PC-9 (cell line): Measurements from ENCODE around the gene NPL. TPM values are rescaled to one million over a fixed set of nuclear protein-coding genes. Genes with fewer than 3 reads are reported as not detected.

Source experiments
- BruUV-seq: library from RNA; stranded (reverse); fragments of 400-500 nt; replicated peaks from 2 replicates; lab custom pipeline; 2021; lab: Mats Ljungman, UMichigan
- CTCF ChIA-PET: fragments of 300-600 bp; sonication (Branson Sonifier 250); formaldehyde crosslinking; loops from one replicate; lab custom pipeline; 2022; ENCODE audit warnings: antibody characterized with exemption; lab: Charles Lee
- POLR2A ChIA-PET: fragments of 300-600 bp; sonication (Branson Sonifier 250); formaldehyde crosslinking; loops from one replicate; lab custom pipeline; 2022; ENCODE audit warnings: antibody characterized with exemption; ENCODE audit not compliant: unreplicated experiment; lab: Charles Lee
- DNase-seq, 2 experiments: peaks; one replicate each; pipeline versions ENCODE4 v3.0.0 to v3.0.0-alpha.2; 2015 to 2022; ENCODE audit warnings: mixed read lengths in 1 of 2
- H2AFZ ChIP-seq: fragments of 200-600 bp; sonication (generic); 2 replicates; pipeline ENCODE4 v1.8.1; 2017; ENCODE audit warnings: antibody characterized with exemption
- H3F3A ChIP-seq: fragments of 200-600 bp; sonication (generic); 2 replicates; pipeline ENCODE4 v1.8.1; 2017; ENCODE audit warnings: antibody characterized with exemption, mild to moderate bottlenecking, low read depth; ENCODE audit not compliant: insufficient read depth
- H3K27ac ChIP-seq: fragments of 200-600 bp; sonication (generic); 2 replicates; pipeline ENCODE4 v1.6.1; 2016; ENCODE audit warnings: mixed run types
- H3K27me3 ChIP-seq: fragments of 200-600 bp; sonication (generic); 2 replicates; pipeline ENCODE4 v1.6.1; 2016; ENCODE audit warnings: low read depth, mixed run types; ENCODE audit not compliant: insufficient read depth
- H3K36me3 ChIP-seq: fragments of 200-600 bp; sonication (generic); 2 replicates; pipeline ENCODE4 v1.6.1; 2016; ENCODE audit warnings: low read depth, mixed run types
- H3K4me1 ChIP-seq: fragments of 200-600 bp; sonication (generic); replicated peaks from 2 replicates; pipeline ENCODE4 v1.6.1; 2016; ENCODE audit warnings: mixed run types; ENCODE audit not compliant: insufficient read depth
- H3K4me2 ChIP-seq: fragments of 200-600 bp; sonication (generic); 2 replicates; pipeline ENCODE4 v1.6.1; 2017; ENCODE audit warnings: mixed run types
- H3K4me3 ChIP-seq: fragments of 200-600 bp; sonication (generic); 2 replicates; pipeline ENCODE4 v1.6.1; 2016; ENCODE audit warnings: mixed run types
- H3K79me2 ChIP-seq: fragments of 200-600 bp; sonication (generic); 2 replicates; pipeline ENCODE4 v1.6.1; 2017; ENCODE audit warnings: low read depth, mixed run types
- H3K9me2 ChIP-seq: fragments of 200-600 bp; sonication (generic); 2 replicates; pipeline ENCODE4 v1.8.1; 2017; ENCODE audit warnings: mild to moderate bottlenecking; ENCODE audit not compliant: insufficient read depth
- H3K9me3 ChIP-seq: fragments of 200-600 bp; sonication (generic); 2 replicates; pipeline ENCODE4 v1.8.1; 2016; ENCODE audit warnings: low read depth; ENCODE audit not compliant: insufficient read depth
- H4K20me1 ChIP-seq: fragments of 200-600 bp; sonication (generic); 2 replicates; pipeline ENCODE4 v1.8.1; 2017; ENCODE audit not compliant: insufficient read depth
- CTCF ChIP-seq: fragments of 200-600 bp; sonication (generic); conservative IDR thresholded peaks from 2 replicates; pipeline ENCODE4 v1.6.1; 2017; ENCODE audit warnings: mixed run types, antibody characterized with exemption, mild to moderate bottlenecking, moderate library complexity
- EZH2 ChIP-seq: fragments of 200-600 bp; sonication (generic); IDR thresholded peaks from 2 replicates; pipeline ENCODE4 v1.8.0; 2017; ENCODE audit warnings: antibody characterized with exemption, low read depth
- intact Hi-C: fragments of 100-400 bp; cut with micrococcal nuclease; formaldehyde crosslinking; loops from one replicate; pipeline ENCODE4 v1.10.0; 2022; ENCODE audit not compliant: unreplicated experiment
- total RNA-seq: library from RNA; stranded (reverse); gene quantifications from 2 replicates; pipeline ENCODE4 v1.2.3, GENCODE V29; 2021

Gene NPL
- total RNA-seq, 1 experiment from 2014 or later = 2.3 TPM

GRCh38 chr1:182848736-182849135 lies 59.2 kb downstream of the NPL start:
- peaks cover 97% of the 10 kb centered on the region for H3K79me2 ChIP-seq
- H3K9me3 ChIP-seq = no peaks in the 10 kb centered on the region
- H4K20me1 ChIP-seq = peaks cover 99% of the 10 kb centered on the region
- no peak for DNase-seq
- no peak overlapping the region for H2AFZ ChIP-seq
- H3K9me2 ChIP-seq = no peaks in the 10 kb centered on the region
- peaks cover 64% of the 10 kb centered on the region for H3F3A ChIP-seq
- no peak overlapping the region for H3K4me3 ChIP-seq
- H3K4me1 ChIP-seq = no peaks in the 10 kb centered on the region
- ChIA-PET POLR2A (no interaction called here), CTCF (no interaction called here)
- BruUV-seq = TSS peak; percentile 1
- intact Hi-C loops = loop anchor here (5.0 kb wide), 1 partner anchor 34 kb away; no protein-coding TSS in a partner anchor
- peaks cover 78% of the 10 kb centered on the region for H3K36me3 ChIP-seq
- no peak for TF ChIP-seq EZH2
- TF ChIP-seq CTCF = no peak
- no peak overlapping the region for H3K4me2 ChIP-seq
- H3K27me3 ChIP-seq = no peaks in the 10 kb centered on the region
- no peak overlapping the region for H3K27ac ChIP-seq

DNA sequence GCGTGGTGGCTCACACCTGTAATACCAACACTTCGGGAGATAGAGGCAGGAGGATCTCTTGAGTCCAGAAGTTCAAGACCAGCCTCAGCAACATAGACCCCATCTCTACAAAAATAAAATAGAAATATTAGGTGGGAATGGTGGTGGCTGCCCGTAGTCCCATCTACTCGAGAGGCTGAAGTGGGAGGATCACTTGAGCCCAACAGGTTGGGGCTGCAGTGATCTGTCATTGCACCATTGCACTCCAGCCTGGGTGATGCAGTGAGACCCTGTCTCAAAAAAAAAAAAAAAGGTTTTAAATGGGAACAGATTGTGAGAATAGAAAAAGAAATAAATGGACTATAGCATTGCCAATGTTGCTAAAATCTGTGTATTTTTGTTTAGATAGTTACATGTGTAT lies 60.7 kb downstream of the NPL start:
- no peak overlapping the region for H3K27ac ChIP-seq
- no peak overlapping the region for H2AFZ ChIP-seq
- peaks cover 63% of the 10 kb centered on the region for H3F3A ChIP-seq
- peaks cover 99% of the 10 kb centered on the region for H4K20me1 ChIP-seq
- ChIA-PET CTCF (interaction anchor here (0.7 kb wide), 1 partner anchor 11 kb away, joined by 3 read pairs; no protein-coding TSS in a partner anchor), POLR2A (no interaction called here)
- H3K79me2 ChIP-seq = peaks cover 91% of the 10 kb centered on the region
- H3K4me1 ChIP-seq = no peaks in the 10 kb centered on the region
- no peak overlapping the region for H3K4me2 ChIP-seq
- no peaks in the 10 kb centered on the region for H3K9me2 ChIP-seq
- BruUV-seq = no TSS peak
- no peaks in the 10 kb centered on the region for H3K9me3 ChIP-seq
- TF ChIP-seq CTCF = no peak
- TF ChIP-seq EZH2 = no peak
- H3K36me3 ChIP-seq = peaks cover 76% of the 10 kb centered on the region
- no peak overlapping the region for H3K4me3 ChIP-seq
- DNase-seq = no peak
- H3K27me3 ChIP-seq = no peaks in the 10 kb centered on the region
- intact Hi-C loops = loop anchor here (10.0 kb wide), 1 partner anchor 774 kb away; no protein-coding TSS in a partner anchor

DNA sequence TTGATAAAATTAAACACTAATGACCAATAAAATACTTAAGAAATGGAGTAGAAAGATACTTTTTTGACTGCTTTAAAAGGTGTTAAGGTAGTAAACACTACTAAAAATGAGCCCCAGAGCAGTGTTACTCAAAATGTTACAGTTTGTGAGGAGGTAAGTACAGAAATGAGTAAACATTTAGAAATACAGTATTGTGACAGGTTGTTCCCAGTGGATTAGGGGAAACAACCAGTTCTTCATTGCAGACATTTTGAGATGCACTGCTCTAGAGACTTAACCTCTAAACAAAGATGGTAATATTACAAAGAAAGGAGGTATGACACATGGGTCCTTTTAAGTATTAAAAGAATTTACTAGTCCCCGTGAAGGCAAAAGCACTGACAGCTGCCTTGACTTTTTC lies 62.3 kb downstream of the NPL start:
- no peak for DNase-seq
- no peaks in the 10 kb centered on the region for H3K27me3 ChIP-seq
- H3K9me3 ChIP-seq = no peaks in the 10 kb centered on the region
- BruUV-seq = no TSS peak
- no peak overlapping the region for H3K27ac ChIP-seq
- no peaks in the 10 kb centered on the region for H3K4me1 ChIP-seq
- no peak for TF ChIP-seq EZH2
- TF ChIP-seq CTCF = no peak
- peaks cover 62% of the 10 kb centered on the region for H3F3A ChIP-seq
- H4K20me1 ChIP-seq = peaks cover 96% of the 10 kb centered on the region
- POLR2A ChIA-PET = no interaction called here
- no peaks in the 10 kb centered on the region for H3K9me2 ChIP-seq
- intact Hi-C loops = loop anchor here (10.0 kb wide), 1 partner anchor 773 kb away; no protein-coding TSS in a partner anchor
- peaks cover 77% of the 10 kb centered on the region for H3K36me3 ChIP-seq
- CTCF ChIA-PET = no interaction called here
- H3K4me2 ChIP-seq = no peak overlapping the region
- H2AFZ ChIP-seq = no peak overlapping the region
- peaks cover 82% of the 10 kb centered on the region for H3K79me2 ChIP-seq
- H3K4me3 ChIP-seq = no peak overlapping the region
